A673 (cell line): ENCODE results near the gene JOSD2. TPM values are rescaled to one million over a fixed set of nuclear protein-coding genes. Genes with fewer than 3 reads are reported as not detected.

Source experiments
- BruUV-seq: library from RNA; stranded (reverse); fragments of 400-500 nt; replicated peaks from 2 replicates; lab custom pipeline; 2021; lab: Mats Ljungman, UMichigan
- CTCF ChIA-PET: fragments of 300-600 bp; sonication (Branson Sonifier 250); formaldehyde crosslinking; loops from one replicate; lab custom pipeline; 2022; ENCODE audit warnings: antibody characterized with exemption; lab: Charles Lee
- POLR2A ChIA-PET: fragments of 300-600 bp; sonication (Branson Sonifier 250); formaldehyde crosslinking; loops from one replicate; lab custom pipeline; 2022; ENCODE audit warnings: antibody characterized with exemption; ENCODE audit not compliant: low non-redundant PET; lab: Charles Lee
- DNase-seq: peaks from one replicate; pipeline ENCODE4 v3.0.0-alpha.2; 2015; ENCODE audit warnings: low spot score
- H3K27ac ChIP-seq: fragments of 200-600 bp; sonication (generic); 2 replicates; pipeline ENCODE4 v1.5.1; 2016; ENCODE audit warnings: mixed run types, low read depth, mild to moderate bottlenecking, mixed read lengths, antibody characterized with exemption, low read length; ENCODE audit not compliant: poor library complexity, severe bottlenecking
- H3K27me3 ChIP-seq: fragments of 200-600 bp; sonication (generic); replicated peaks from 2 replicates; pipeline ENCODE4 v1.6.1; 2017; ENCODE audit warnings: mixed run types, low read depth, mild to moderate bottlenecking, mixed read lengths, antibody characterized with exemption, low read length; ENCODE audit not compliant: insufficient read depth, poor library complexity
- H3K36me3 ChIP-seq: fragments of 200-600 bp; sonication (generic); 2 replicates; pipeline ENCODE4 v1.6.1; 2016; ENCODE audit warnings: mixed run types, mild to moderate bottlenecking, mixed read lengths, antibody characterized with exemption, low read length; ENCODE audit not compliant: insufficient read depth, poor library complexity, severe bottlenecking
- H3K4me1 ChIP-seq: fragments of 200-600 bp; sonication (generic); 2 replicates; pipeline ENCODE4 v1.6.1; 2017; ENCODE audit warnings: mixed run types, mild to moderate bottlenecking, mixed read lengths, antibody characterized with exemption, low read length; ENCODE audit not compliant: insufficient read depth, poor library complexity, severe bottlenecking
- H3K4me3 ChIP-seq: fragments of 200-600 bp; sonication (generic); 2 replicates; pipeline ENCODE4 v1.5.1; 2016; ENCODE audit warnings: low read depth, mixed run types, mild to moderate bottlenecking, mixed read lengths, low read length; ENCODE audit not compliant: poor library complexity, severe bottlenecking
- H3K9me3 ChIP-seq: fragments of 200-600 bp; sonication (generic); 2 replicates; pipeline ENCODE4 v1.6.1; 2016; ENCODE audit warnings: mixed run types, low read depth, mild to moderate bottlenecking, mixed read lengths, antibody characterized with exemption, low read length; ENCODE audit not compliant: poor library complexity, severe bottlenecking
- CTCF ChIP-seq: fragments of 300-800, 200-600 bp; sonication (generic); conservative IDR thresholded peaks from 2 replicates; pipeline ENCODE4 v1.5.1; 2017; ENCODE audit warnings: low read depth, mild to moderate bottlenecking, antibody characterized with exemption, low read length, moderate library complexity, mixed read lengths
- EZH2 ChIP-seq: fragments of 200-600 bp; sonication (generic); IDR thresholded peaks from 2 replicates; pipeline ENCODE4 v1.6.1; 2017; ENCODE audit warnings: borderline replicate concordance, low read depth, mild to moderate bottlenecking, mixed read lengths, antibody characterized with exemption, low read length; ENCODE audit not compliant: poor library complexity, severe bottlenecking
- intact Hi-C: fragments of 100-400 bp; cut with micrococcal nuclease; formaldehyde crosslinking; loops from one replicate; pipeline ENCODE4 v1.10.0; 2022; ENCODE audit not compliant: unreplicated experiment
- total RNA-seq: library from RNA; stranded (reverse); gene quantifications from 2 replicates; pipeline ENCODE4 v1.2.3, GENCODE V29; 2021

JOSD2 gene
- total RNA-seq, 1 experiment from 2014 or later, result 26.8 TPM

- Histone ChIP-seq H3K36me3 (no peaks in the 10 kb centered on the region), H3K27ac (no peak overlapping the region), H3K4me3 (no peak overlapping the region), H3K27me3 (peaks cover 4% of the 10 kb centered on the region), H3K9me3 (no peaks in the 10 kb centered on the region), H3K4me1 (peaks cover 5% of the 10 kb centered on the region)
- POLR2A ChIA-PET, result no interaction called here
- TF ChIP-seq EZH2, result no peak
- TF ChIP-seq CTCF, result no peak
- BruUV-seq, result no TSS peak
- intact Hi-C loops, result no loop called here
- CTCF ChIA-PET, result interaction anchor here (1.2 kb wide), 1 partner anchor 102 kb away, joined by 3 read pairs; no protein-coding TSS in a partner anchor
- DNase-seq, result no peak
Observed at GRCh38 chr19:50459067-50459456, 51.9 kb downstream of the JOSD2 start.

- no peak overlapping the region for H3K27ac ChIP-seq
- H3K4me1 ChIP-seq, result peaks cover 5% of the 10 kb centered on the region
- ChIA-PET CTCF (interaction anchor here (1.2 kb wide), 1 partner anchor 101 kb away, joined by 3 read pairs; no protein-coding TSS in a partner anchor), POLR2A (no interaction called here)
- no peaks in the 10 kb centered on the region for H3K9me3 ChIP-seq
- no TSS peak for BruUV-seq
- TF ChIP-seq EZH2, result no peak
- no peak for TF ChIP-seq CTCF
- no peak overlapping the region for H3K4me3 ChIP-seq
- no peaks in the 10 kb centered on the region for H3K36me3 ChIP-seq
- peak; percentile 40 for DNase-seq
- intact Hi-C loops, result no loop called here
- peaks cover 4% of the 10 kb centered on the region for H3K27me3 ChIP-seq
Observed at GRCh38 chr19:50458396-50459066, 52.5 kb downstream of the JOSD2 start.

- Histone ChIP-seq H3K4me1 (peaks cover 5% of the 10 kb centered on the region), H3K9me3 (no peaks in the 10 kb centered on the region), H3K27ac (no peak overlapping the region), H3K36me3 (no peaks in the 10 kb centered on the region), H3K4me3 (no peak overlapping the region), H3K27me3 (peaks cover 4% of the 10 kb centered on the region)
- BruUV-seq, result no TSS peak
- no peak for TF ChIP-seq EZH2
- TF ChIP-seq CTCF, result no peak
- ChIA-PET POLR2A (no interaction called here), CTCF (interaction anchor here (0.7 kb wide), 1 partner anchor 1321 kb away, joined by 16 read pairs; no protein-coding TSS in a partner anchor)
- intact Hi-C loops, result no loop called here
- DNase-seq, result no peak
Observed at GRCh38 chr19:50457300-50457699, 53.7 kb downstream of the JOSD2 start.

Other genes starting within 250 kb of the JOSD2 start
- 6.4 and 6.7 TPM in 2 replicates for gene KCNC3, start 181.8 kb downstream of the JOSD2 start, total RNA-seq
- 0.47 and 0.63 TPM in 2 replicates for gene NAPSA, start 145.6 kb downstream of the JOSD2 start, total RNA-seq
- gene NR1H2, start 134.7 kb downstream of the JOSD2 start, total RNA-seq, result 42.7 and 45.0 TPM in 2 replicates
- 143 and 155 TPM in 2 replicates for gene POLD1, start 126.8 kb downstream of the JOSD2 start, total RNA-seq
- 0.20 and 0.75 TPM in 2 replicates for gene SPIB, start 92.3 kb downstream of the JOSD2 start, total RNA-seq
- gene MYBPC2, start 78.3 kb downstream of the JOSD2 start, total RNA-seq, result 0.09 TPM in 1 of 2 replicates, not detected in the other
- 99.2 and 108 TPM in 2 replicates for gene EMC10, start 34.7 kb downstream of the JOSD2 start, total RNA-seq
- 0.59 and 0.84 TPM in 2 replicates for gene GARIN5A, start 34.3 kb downstream of the JOSD2 start, total RNA-seq
- 0.45 TPM in 1 of 2 replicates, not detected in the other for gene ASPDH, start 2.7 kb upstream of the JOSD2 start, total RNA-seq
- 23.1 and 24.9 TPM in 2 replicates for gene LRRC4B, start 57.2 kb upstream of the JOSD2 start, total RNA-seq
- gene SYT3, start 128.7 kb upstream of the JOSD2 start, total RNA-seq, result 1.8 and 2.0 TPM in 2 replicates
- gene C19orf81, start 138.3 kb upstream of the JOSD2 start, total RNA-seq, result 6.2 and 10.5 TPM in 2 replicates
- 69.7 and 69.8 TPM in 2 replicates for gene SHANK1, start 208.6 kb upstream of the JOSD2 start, total RNA-seq
- gene CLEC11A, start 212.2 kb upstream of the JOSD2 start, total RNA-seq, result 59.1 TPM in 2 replicates